NCI-H1417 treated with DMSO at 0.1 percent for 48 hours (cell line): ENCODE results near the gene ZDHHC23.

Experiments used
- DNase-seq: peaks from one replicate; lab custom pipeline; 2025; lab: John Stamatoyannopoulos, UW

Gene ZDHHC23, protein sequence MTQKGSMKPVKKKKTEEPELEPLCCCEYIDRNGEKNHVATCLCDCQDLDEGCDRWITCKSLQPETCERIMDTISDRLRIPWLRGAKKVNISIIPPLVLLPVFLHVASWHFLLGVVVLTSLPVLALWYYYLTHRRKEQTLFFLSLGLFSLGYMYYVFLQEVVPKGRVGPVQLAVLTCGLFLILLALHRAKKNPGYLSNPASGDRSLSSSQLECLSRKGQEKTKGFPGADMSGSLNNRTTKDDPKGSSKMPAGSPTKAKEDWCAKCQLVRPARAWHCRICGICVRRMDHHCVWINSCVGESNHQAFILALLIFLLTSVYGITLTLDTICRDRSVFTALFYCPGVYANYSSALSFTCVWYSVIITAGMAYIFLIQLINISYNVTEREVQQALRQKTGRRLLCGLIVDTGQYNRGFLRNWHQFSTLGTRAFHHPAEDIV

DNA sequence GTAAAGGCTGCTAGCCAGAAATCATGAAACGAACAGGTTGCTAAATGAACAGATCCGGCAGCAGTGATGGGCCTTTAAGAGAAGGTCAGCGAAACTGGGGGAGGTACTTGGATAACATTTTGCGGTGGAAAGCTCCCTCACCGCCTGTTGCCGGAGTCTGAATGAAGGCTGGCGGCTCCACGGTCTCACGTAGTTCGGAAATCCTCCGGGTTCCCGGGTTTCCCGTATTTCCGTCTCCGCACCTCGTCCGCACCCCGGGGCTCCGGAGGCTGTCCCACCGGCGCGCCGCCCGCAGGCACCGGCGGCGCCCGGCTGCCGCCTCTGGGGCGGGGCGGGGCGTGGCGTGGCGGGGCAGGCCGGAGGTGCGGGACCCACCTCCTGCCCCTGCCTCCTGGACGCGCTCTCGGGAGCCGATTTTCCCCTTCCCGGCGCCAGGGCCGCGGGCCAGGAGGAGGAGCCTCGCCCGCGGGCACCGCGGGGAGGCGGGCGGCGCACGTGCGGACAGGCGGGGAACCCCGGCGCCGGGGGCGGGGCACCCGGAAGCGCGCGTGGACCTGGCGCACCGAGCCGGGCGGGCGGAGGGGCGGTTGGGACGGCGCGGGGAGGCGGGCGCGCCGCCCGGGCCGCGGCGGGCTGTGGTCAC, at the start of gene ZDHHC23:
TSS of gene ZDHHC23 (plus strand) at position 642 of the 643 bp plus-strand sequence. CDS start 790 bp downstream, outside the sequence.
- peak; percentile 5 for DNase-seq

DNA sequence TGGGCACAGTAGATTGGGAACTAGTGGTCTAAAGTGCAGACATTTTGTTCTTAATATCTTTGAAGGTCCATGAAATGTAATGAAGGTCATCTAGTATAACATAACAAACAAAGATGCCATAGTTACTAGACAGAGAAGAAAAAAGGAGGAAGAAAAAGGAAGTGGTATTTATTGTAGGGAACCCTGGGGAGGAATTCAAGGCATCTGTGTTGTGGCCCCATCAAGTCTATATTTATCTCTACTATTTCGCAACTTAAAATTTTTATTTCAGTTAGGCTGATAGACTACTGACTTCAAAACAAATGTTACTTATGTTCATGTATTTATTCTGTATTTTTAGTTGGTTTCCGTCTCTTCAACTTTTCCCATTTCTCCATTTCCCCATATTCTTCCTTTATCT, 48.9 kb upstream of the ZDHHC23 start:
- DNase-seq = no peak

DNA sequence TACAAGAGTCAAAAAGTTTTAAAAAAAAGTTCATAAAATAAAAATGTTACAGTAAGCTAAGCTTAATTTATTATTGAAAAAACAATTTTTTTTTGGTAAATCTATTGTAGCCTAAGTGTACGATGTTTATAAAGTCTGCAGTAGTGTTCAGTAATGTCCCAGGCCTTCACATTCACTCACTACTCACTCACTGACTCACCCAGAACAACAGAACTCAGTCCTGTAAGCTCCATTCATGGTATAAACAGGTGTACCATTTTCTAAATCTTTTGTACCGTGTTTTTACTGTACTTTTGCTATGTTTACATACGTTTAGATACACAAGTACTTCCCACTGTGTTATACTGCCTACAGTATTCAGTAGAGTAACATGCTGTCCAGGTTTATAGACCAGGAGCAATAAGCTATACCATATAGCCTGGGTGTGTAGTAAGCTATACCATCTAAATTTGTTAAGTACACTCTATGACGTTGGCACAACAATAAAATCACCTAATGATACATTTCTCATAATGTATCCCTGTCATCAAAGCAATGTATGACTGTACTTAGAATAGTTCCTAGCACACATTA, 41.2 kb upstream of the ZDHHC23 start:
- no peak for DNase-seq

DNA sequence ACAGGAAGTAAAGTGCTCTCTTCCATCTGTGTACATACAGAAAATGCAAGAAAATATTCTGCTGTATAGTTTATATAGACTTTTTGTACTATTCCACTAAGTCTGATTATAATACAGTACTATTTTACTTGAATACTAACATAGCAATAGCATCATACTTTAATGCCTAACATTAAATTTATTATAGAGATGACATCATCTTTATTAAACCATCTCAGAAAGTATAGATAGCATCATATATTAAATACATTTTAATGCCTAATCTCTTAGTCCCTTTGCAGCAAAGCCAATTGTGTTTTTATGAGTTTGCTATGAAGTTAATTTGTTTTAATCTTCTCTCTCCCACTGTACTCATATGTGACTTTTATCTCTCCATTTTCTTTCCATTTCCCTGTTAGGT, 39.7 kb upstream of the ZDHHC23 start:
- DNase-seq = no peak

DNA sequence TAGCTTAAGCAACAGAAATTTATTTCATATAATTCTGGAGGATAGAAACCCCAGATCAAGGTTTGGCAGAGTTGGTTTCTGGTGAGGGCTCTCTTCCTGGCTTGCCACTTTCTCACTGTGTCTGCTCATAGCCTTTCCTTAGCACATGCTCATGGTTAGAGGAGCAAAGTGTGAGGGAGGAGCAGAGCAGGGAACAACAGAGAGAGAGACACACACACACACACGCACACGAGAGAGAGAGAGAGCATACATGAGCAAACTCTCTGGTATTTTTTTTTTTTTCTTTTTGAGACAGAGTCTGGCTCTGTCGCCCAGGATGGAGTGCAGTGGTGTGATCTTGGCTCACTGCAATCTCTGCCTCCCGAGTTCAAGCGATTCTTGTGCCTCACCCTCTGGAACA, 36.8 kb upstream of the ZDHHC23 start:
- no peak for DNase-seq

DNA sequence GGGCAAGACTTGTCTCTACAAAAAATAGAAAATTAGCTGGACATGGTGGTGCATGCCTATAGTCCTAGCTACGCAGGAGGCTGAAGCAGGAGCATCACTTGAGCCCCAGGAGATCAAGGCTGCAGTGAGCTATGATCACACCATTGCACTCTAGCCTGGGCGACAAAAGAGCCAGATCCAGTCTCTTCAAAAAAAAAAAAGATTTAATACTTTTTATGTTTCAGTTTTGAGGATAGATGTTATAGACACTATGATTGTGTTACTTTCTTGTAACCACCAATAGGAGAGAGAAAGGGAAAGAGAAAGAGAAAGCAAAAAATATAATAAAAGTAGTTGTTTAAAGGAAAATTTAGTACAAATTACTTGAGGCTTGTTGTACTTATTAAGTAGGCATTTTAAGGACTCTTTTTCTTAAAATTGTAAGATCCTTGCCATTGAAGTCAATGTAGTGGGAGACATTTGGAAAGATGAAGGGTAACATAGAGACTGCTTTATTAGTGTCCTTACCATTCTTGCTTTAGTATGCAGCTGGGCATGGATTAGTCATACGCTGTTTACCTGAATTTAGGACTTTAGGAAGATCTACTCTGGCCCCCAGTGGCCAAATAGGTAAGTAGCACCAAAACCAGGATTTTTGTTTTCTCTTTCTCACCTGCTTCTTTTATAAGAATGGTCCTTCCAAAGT, 35.1 kb upstream of the ZDHHC23 start:
- no peak for DNase-seq

DNA sequence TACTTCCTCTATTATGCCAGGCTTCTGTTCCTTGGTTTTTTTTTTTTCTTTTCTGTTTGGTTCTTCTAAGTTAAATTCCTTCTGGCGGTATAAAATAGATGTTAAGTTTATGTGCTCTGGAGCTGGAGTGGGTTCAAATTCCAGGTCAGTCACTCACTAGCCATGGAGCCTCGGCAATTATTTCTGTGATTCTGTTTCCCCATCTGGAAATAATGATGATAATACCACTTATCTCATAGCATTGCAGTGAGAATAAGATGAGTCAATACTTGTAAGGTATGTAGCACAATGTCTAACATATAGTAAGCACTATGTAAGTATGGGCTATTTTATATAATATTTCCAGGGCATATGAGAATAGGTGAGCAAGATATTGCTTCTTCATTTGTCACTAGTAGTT, 33.2 kb upstream of the ZDHHC23 start:
- no peak for DNase-seq

DNA sequence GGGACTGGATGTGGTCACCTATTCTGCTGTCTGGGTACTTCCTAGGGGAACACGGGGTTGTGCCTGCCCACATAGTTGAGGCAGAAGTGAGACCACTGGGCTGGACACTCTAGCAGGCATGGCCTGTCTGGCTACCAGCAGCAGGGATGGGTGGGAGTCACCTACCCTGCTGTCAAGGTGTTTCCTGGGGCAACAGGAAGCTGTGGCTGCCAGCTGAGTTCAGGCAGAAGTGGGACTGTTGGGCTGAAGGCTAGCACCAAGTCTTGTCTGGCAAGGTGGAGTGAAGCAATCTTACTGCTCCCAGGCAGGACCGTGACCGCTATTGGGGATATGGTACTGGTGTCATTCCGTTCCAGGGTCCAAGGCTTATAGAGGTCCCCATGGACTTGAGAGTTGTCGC, 20.3 kb upstream of the ZDHHC23 start:
- DNase-seq = no peak

DNA sequence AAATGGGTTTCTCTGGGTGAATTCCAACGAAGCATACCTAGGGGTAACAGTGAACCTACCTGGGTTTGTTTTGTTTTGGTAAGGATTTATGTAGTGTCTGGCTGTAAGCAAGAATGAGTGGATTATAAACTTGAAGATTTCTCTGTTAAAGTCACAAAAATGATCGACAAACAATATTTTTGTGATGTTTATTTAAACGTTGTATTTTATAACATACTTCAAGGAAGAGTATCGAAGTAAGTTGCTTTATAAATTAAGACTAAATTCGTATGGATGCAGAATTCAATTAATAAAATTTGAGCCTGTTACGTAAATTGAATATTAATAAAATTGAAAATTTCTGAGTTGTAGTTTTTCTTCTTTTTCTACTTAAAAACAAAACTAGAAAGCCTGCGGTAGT, 982 bp upstream of the ZDHHC23 start:
- DNase-seq = no peak

DNA sequence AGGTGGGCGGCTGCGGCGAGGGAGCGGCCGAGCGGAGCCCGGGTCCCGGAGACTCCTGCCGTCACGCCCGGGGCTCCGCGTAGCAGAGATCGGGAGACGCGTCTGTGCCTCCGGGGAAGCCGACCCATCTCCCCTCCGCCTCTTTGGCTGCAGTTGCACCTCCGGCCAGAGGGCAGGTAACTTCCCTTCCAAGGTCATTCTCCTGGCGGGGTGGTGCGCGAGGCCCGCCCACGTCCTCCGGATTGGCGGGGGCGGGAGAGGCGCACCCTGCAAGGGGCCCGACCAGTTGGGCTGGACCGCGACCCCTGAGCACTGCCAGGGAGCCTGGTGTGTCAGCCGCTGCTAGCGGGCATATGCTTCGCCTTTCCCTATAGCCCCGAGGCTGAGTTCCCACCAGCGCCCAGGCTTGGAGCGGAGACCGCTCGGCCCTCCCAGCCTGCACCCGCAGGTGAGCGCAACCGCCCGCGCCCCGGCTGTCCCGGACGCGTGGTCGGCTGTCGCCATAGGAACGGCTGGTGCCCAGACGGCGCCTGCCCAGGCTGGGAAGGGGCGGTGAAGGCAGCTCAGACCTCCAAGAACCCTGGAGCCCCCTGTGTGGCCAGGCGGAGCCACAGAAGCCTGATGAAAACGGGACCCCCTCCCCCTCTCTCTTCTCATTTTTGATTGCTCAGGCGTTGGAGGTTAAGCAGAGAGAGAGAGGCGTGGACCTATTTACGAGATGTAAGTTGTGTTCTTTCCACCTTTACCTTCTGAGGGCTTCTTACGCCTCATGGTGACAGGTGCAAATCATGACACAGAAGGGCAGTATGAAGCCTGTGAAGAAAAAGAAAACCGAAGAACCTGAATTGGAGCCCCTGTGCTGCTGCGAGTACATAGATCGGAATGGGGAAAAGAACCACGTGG, 453 bp downstream of the ZDHHC23 start:
- no peak for DNase-seq

DNA sequence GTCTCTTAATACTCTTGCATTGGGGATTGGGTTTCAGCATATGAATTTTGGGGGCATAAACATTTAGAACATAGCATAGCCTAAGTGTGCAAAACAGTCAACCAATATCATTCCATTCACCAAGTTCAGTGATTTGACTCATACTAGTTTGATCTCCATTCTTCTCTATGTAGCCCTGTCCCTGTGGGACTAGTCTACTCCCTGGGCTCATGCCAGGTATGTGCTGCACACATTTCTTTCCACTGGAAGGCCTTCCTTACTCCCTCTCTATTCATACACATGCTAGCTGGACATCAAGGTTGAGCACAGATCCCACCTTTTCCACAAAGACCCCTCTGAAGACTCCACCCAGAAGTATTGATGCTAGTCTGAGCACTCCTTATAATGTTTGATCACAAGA, 5.1 kb downstream of the ZDHHC23 start:
- no peak for DNase-seq

DNA sequence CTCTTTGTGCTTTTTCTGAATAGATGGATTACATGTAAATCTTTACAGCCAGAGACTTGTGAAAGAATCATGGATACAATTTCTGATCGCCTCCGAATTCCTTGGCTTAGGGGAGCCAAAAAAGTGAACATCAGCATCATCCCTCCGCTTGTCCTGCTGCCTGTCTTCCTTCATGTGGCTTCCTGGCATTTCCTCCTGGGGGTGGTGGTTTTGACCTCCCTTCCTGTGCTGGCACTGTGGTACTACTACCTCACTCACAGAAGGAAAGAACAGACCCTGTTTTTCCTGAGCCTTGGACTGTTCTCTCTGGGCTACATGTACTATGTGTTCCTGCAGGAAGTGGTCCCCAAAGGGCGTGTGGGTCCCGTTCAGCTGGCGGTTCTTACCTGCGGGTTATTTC, 5.9 kb downstream of the ZDHHC23 start:
- DNase-seq = no peak

DNA sequence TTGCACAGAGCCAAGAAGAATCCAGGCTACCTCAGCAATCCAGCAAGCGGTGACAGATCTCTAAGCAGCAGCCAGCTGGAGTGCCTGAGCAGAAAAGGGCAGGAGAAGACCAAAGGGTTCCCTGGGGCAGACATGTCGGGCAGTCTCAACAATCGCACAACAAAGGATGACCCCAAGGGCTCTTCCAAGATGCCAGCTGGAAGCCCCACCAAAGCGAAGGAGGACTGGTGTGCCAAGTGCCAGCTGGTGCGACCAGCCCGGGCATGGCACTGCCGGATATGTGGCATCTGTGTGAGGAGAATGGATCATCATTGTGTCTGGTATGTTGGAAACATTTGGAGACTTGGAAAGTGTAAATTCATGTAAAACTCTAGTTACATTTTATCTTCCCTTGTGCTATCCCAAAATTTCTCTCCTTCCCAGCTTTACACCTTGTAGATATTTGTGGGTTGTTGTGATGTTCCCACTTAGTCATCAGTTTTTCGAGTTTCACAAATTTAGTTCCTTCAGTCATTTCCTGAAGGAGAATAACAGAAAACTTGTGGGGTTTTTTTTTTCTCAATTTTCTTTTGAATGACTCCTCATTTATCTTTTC, 6.4 kb downstream of the ZDHHC23 start:
- no peak for DNase-seq

DNA sequence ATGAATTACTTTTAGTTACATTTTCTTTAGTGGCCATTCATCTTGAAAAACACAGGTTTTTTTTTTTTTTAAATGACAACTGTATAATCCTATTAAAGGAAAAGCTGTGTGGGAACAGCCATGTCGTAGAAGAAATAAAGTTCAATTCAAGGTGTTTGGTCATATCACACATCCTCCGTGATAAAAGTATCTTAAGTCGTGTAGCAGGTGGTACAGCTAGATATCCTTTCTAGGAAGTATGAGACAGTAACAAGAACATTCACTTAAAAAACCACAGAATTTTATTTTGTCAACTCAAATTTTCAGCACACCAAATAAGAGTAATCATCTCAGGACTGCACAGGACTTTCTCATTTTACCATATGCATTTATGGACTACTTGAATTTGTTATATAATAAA, 16.1 kb downstream of the ZDHHC23 start:
- no peak for DNase-seq

DNA sequence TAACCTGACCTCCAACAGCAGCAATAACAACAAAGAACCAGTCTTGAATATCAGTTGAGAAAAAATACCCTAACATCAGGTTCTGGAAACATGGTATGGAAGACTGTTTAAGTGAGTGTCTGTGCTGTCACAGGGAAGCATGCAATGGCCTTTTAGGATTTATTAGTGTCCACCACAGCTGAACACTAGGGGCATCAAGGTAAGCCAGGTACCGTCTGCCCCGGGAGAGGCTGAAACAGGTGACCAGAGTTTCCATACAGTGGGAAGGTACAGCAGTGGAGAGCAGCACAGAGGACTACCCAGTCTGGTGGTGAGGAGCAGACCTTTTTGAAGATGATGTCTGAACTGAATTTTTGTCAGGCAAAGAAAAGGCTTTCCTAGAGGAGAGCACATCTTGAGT, 18.4 kb downstream of the ZDHHC23 start:
- DNase-seq = no peak

DNA sequence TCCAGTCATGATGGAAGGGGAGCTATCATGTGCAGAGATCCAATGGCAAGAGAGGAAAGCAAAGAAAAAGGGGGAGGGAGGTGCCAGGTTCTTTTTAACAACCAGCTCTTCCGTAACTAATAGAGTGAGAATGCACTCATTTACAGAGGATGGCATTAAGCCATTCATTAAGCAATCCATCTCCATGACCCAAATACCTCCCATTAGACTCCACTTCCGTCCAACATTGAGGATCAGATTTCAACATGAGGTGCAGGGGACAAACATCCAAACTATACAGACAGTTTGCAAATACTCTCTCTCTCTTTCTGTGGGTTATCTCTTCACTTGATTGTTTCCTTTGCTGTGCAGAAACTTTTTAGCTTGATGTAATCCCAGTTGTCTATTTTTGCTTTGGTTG, 21.2 kb downstream of the ZDHHC23 start:
- no peak for DNase-seq

DNA sequence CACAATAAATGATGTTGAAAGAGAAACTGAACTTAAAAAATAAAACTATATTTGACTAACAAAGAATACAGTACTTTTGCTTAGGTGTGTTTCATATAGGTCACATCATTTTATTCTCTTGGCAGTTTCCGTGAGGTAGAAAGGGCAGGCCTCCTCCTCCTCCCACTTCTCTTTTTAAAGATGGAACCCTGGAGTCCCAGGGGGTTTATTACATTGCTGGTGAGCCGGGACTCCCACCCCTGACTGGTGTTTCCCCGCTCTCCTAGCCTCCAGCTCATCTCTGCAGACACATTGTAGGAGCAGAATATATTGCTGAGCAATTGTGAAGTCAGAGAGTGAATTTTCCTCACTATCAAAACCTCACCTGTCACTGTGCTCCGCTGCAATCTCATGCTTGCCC, 30.0 kb downstream of the ZDHHC23 start:
- DNase-seq = no peak

DNA sequence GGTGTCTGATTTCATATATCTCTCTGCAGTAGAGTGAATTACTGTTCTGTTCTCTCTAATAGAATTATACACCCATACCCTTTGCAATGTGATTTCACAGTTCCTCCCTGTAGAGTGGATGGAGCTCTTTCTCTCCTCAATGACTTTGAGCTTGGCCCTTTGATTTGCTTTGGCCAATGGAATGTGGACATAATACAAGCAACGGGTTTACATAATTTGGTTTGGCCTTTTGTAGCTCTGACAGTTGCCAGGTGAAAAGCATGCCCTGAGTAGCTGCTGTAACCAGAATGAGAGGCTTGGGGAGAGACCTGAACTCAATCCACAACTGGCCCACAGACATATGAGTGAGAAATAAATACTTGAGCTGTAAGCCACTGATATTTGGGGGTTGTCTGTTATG, 32.1 kb downstream of the ZDHHC23 start:
- no peak for DNase-seq

DNA sequence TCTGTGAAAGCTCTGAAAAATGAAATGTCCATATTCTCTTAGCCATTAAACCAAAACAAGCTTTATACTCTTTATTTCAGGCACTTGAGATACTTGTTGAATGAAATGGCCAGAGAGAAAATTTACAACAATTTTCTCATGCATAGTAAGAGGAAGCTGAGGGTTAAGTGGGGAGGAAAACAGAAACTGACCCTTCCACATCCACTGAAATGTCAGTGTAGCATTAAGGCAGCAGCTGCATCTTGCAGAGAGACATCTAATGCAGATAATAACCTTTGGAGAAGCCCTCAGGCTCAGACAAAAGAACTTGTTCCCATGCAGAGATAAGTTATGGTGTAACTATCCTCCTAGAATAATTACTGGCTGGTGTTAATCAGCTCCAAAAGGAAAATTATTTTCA, 34.0 kb downstream of the ZDHHC23 start:
- DNase-seq = no peak

DNA sequence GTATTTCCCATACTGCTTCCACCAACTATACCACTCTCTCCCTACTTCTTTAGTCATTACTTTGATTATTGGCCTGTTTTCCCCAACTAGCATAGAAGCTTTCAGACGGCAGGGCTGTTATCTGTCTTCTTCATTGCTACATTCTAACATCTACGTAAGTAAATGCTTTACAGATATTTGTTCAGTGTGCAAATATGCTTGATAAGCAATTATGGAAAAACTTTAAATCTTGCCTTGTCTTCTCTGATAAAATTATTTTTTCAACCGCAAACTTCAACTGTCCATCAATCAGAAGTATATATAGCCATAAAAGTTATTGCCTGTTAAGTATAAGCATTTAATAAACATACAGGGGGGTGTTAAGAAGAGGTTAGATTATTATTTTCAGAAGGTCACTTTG, 35.7 kb downstream of the ZDHHC23 start:
- DNase-seq = no peak

DNA sequence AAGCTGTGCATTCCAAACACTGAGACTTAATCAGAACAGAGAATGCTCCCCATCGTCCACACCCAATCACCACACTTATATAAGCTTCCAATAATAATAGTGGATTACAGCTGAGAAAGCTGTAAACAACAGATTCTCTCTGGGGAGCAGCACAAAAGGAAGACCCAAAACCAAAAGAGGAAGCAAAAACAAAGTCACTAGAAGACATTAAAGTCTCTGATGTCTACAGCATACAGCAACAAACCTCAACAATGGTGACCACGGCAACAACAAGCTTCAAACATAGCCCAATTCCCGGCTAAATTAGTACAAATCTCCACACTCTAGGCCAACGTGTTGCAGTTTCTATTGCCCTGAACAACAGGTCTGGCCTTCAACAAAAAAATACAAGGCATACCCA, 37.7 kb downstream of the ZDHHC23 start:
- DNase-seq = no peak
